GM12891 (cell line): ENCODE measurements around the gene OR51L1. TPM values are rescaled to one million over a fixed set of nuclear protein-coding genes. Genes with fewer than 3 reads are reported as not detected.
"Not testable (repeated sequence)": the region's sequence is repeated elsewhere in the genome, so short reads cannot be mapped to it uniquely, and the experiment has no call there.

ENCODE experiments used
- DNase-seq: peaks from one replicate; pipeline ENCODE4 v3.0.0; 2011; ENCODE audit warnings: low spot score; ENCODE audit not compliant: insufficient read length
- FAIRE-seq: peaks from 2 replicates; lab custom pipeline; 2011; peaks lifted over from hg19 to GRCh38; lab: Jason Lieb, UNC
- PAX5 ChIP-seq: IDR thresholded peaks from 2 replicates; pipeline ENCODE4 v1.6.1; 2011; ENCODE audit warnings: low read length, moderate library complexity, mild to moderate bottlenecking; ENCODE audit not compliant: insufficient read depth, severe bottlenecking
- POLR2A ChIP-seq: IDR thresholded peaks from 2 replicates; pipeline ENCODE4 v1.6.1; 2011; ENCODE audit warnings: low read depth, low read length, control low read depth
- POLR2AphosphoS5 ChIP-seq: IDR thresholded peaks from 2 replicates; pipeline ENCODE4 v1.6.1; 2011; ENCODE audit warnings: low read depth, low read length, control low read depth
- POU2F2 ChIP-seq: IDR thresholded peaks from 2 replicates; pipeline ENCODE4 v1.6.1; 2011; ENCODE audit warnings: low read depth, mild to moderate bottlenecking, control low read depth, low read length, moderate library complexity
- SPI1 ChIP-seq: IDR thresholded peaks from 2 replicates; pipeline ENCODE4 v1.6.1; 2011; ENCODE audit warnings: low read depth, low read length, control low read depth
- TAF1 ChIP-seq: IDR thresholded peaks from 2 replicates; pipeline ENCODE4 v1.6.1; 2011; ENCODE audit warnings: low read depth, low read length, control low read depth
- polyA plus RNA-seq: library from polyadenylated mRNA; unstranded; fragments of >200 nt; gene quantifications from one replicate; pipeline ENCODE4 v1.2.1, GENCODE V29; 2012; ENCODE audit warnings: low read depth, missing spikeins, inconsistent platforms; ENCODE audit not compliant: missing spikeins

Gene OR51L1, protein sequence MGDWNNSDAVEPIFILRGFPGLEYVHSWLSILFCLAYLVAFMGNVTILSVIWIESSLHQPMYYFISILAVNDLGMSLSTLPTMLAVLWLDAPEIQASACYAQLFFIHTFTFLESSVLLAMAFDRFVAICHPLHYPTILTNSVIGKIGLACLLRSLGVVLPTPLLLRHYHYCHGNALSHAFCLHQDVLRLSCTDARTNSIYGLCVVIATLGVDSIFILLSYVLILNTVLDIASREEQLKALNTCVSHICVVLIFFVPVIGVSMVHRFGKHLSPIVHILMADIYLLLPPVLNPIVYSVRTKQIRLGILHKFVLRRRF
- polyA plus RNA-seq = not detected

DNA sequence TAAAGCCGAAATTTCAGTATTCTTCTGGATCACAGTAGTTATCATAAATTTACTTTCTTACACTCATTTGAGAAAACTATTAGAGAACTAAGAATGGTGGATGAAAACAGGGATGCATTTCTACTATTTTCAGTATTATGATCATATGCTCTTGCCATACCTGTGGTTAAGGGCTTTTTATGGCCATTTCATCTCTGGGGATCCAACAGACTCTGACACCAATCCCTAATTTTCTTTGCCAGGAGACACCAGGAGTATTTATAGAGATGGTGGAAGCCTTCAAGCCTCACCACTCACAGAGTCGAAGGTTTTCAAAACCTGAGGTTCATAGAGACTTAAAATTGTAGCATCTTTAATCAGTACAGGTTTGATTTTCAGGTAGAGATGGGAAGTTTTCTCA lies at the start of gene OR51L1:
Gene OR51L1 (plus strand): TSS at position 301 of the 400 bp plus-strand sequence. CDS start 4,132 bp downstream, outside the sequence.
- no peak for FAIRE-seq
- TF ChIP-seq POU2F2 (no peak), SPI1 (no peak), POLR2A (no peak), TAF1 (no peak), POLR2AphosphoS5 (no peak), PAX5 (no peak)

DNA sequence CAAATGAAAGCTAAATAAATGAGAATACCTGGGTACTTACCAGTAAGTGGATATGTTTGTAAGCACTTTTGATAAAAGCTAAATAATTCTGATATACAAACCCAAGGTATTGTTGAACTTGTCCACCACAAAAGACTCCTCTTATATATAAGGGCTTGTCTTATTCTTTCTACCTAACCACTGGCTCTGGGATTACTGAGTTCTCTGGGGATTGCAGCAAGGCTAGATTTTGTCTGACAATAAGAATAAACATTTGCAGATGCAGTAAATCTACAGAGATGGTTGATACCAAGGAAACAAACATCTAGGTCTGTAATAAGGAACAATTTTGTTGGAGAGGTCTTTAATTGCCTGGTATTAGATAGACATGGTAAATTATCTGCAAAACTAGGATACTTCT lies 47.1 kb upstream of the OR51L1 start, which contains the start of gene OR51A4:
Gene OR51A4 (minus strand): TSS at position 101 of the 400 bp plus-strand sequence. CDS start 505 bp downstream, outside the sequence.
- FAIRE-seq (no peak), DNase-seq (no peak)
- TF ChIP-seq TAF1 (no peak), POLR2A (no peak)

More for the DNA sequence above, at the start of gene OR51L1:
- no peak for DNase-seq

DNA sequence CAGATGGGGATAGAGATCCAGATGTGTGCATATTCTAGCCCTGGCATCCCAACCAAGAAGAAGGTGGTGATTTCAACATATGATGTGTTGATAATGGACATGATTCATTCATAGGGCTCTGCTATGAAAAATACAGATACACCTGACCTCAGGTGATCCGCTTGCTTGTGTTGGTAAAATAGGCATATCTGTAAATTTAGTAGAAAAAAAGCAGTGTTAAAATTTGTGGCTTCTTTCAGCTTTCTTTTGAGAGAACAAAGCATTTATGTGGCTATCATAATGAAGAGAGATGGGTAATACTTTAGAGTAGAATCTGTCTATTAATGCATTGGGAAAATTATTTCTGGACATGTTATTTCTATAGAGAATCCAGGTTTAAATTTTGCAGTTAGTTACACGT lies 39.0 kb upstream of the OR51L1 start, which contains the start of gene OR51A2:
Gene OR51A2 (minus strand): TSS at position 101 of the 400 bp plus-strand sequence. CDS start 0 bp downstream, at position 101.
- FAIRE-seq = peak; percentile 47
- not testable (repeated sequence) for DNase-seq

DNA sequence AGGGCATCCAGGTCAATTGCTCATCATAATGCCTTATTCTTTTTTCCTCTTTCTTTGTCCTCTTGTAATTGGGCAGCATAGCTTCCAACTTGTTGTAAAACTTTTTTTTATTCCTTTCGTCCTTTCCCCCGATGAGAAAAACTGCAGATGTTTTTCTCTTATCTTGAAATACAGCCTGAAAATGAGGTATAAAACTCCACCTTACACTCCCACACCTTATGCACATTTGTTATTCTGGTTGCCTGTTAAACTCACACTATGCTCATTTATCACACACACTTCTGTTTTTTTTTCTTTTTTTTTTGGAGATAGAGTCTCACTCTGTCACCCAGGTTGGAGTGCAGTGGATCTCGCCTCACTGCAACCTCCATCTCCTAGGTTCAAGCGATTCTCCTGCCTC lies 37.3 kb upstream of the OR51L1 start:
- DNase-seq (no peak), FAIRE-seq (no peak)
- TF ChIP-seq PAX5 = no peak
- no peak for TF ChIP-seq POLR2A
- no peak for TF ChIP-seq POLR2AphosphoS5
- TF ChIP-seq TAF1 = no peak
- TF ChIP-seq POU2F2 = no peak
- TF ChIP-seq SPI1 = no peak

DNA sequence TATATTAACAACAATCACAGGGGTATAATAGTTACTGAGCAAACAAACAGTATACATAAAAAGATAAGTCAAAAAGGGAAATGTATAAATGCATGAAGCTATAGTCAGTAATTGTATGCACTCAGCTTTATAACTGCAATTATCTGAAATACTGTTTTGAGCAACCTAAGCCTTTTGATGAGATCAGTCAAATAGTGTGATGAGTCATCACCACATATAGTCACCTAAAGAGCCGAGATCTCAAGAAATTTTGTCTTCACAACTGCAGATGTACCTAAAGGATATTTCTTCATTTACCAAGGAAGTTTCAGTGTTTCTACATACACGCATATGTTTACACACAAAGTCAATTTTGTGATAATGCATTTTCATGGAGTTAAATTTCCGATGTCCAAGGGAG lies 33.8 kb upstream of the OR51L1 start:
- TF ChIP-seq POLR2A (no peak), SPI1 (no peak), POLR2AphosphoS5 (no peak), POU2F2 (no peak), TAF1 (no peak), PAX5 (no peak)
- FAIRE-seq (no peak), DNase-seq (no peak)

DNA sequence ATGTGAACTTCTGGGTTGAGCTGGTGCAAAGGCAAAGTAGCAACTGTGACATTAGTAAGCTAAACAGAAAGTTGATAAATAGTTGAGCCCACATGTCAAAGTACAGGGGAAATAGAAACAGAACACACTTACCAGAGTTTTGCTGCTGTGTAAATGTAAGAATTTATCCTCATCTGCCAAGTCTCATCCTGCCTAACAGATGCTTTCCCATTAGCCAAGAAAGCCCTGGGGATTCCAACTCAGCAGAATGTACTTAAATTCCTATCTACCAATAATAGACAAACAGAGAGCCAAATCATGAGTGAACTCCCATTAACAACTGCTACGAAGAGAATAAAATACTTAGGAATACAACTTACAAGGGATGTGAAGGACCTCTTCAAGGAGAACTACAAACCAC lies 31.8 kb upstream of the OR51L1 start:
- TF ChIP-seq PAX5 = no peak
- no peak for TF ChIP-seq SPI1
- FAIRE-seq (no peak), DNase-seq (no peak)

DNA sequence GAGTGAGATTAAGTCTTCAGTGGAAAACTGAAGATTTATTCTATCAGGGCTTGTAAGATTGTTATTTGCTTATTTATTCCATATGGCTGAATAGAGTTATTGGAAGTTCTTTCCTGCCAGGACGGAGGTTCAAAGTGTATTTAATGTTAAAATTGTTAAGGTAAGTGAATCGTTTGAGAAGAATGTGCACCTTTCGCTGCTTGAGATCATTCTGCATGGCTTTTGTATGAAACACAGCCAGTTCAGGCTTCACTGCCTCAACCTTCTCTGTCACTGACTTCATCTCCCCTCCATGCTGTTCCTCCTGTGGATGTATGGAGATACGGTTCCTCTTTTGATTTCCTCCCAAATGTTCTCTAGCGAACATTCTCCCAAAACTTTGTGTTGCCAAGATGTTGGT lies 19.2 kb upstream of the OR51L1 start:
- TF ChIP-seq POLR2A (no peak), POLR2AphosphoS5 (no peak), POU2F2 (no peak), TAF1 (no peak), PAX5 (no peak), SPI1 (no peak)
- FAIRE-seq (no peak), DNase-seq (no peak)

DNA sequence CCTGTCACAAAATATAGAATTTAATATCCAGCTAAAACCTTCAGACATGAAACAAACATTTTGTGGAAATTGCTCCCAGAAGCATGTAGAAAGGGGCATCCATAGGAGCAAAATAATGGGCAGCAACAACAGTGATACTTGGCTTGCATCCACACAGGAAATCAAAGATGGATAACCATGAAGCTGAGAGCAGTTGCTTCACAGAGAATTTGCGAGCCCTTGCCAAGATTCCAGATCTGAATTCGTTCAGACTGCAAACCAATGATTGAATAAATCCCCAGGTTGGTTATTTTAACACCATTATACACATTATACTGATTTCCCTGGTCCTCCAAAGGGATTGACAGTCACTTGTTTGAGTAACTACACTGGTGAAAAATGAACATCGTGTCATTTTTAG lies 15.6 kb upstream of the OR51L1 start:
- FAIRE-seq = no peak
- no peak for TF ChIP-seq POU2F2
- no peak for TF ChIP-seq PAX5
- no peak for TF ChIP-seq POLR2A
- TF ChIP-seq POLR2AphosphoS5 = no peak
- no peak for TF ChIP-seq SPI1
- TF ChIP-seq TAF1 = no peak
- DNase-seq = no peak

DNA sequence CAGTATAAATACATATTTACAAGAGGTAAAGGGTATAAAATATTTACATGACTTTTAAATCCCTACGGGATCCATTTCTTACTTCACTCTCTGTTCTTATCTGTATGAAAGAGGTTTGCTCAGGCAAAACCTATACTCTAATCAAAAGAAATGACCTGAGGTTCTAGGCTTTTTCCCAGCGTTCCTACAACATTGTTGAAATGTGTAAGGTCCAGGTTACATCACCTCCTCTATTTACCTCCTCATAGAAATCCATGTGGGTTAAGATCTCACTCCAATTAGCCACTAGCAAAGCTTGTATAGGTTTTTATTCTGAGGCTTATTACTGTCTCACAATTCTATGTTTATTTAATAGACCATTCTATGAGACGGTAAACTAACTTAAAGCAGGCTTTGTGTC lies 12.0 kb upstream of the OR51L1 start:
- FAIRE-seq = no peak
- no peak for TF ChIP-seq POU2F2
- no peak for TF ChIP-seq POLR2A
- no peak for TF ChIP-seq POLR2AphosphoS5
- TF ChIP-seq SPI1 = no peak
- TF ChIP-seq TAF1 = no peak
- TF ChIP-seq PAX5 = no peak
- DNase-seq = no peak

DNA sequence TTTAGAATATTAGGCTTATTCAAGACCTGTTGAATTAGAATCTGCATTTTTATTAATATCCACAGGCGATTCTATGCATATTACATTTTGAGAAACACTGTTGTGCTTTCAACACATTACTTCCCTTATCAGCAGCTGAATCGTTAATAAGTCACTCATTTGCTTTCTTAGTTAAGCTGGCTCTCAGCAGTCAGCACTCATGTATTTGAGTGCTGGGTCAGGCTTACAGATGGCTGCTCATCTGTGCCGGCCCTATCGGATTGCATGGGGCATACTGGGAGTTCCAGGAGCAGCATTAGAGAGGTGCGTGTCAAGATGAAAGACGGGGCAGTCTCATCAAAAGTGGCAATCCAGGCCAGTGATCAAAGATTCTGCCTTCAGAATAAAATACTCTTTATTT lies 10.8 kb upstream of the OR51L1 start:
- no peak for TF ChIP-seq POLR2A
- TF ChIP-seq POU2F2 = no peak
- TF ChIP-seq TAF1 = no peak
- no peak for TF ChIP-seq POLR2AphosphoS5
- TF ChIP-seq SPI1 = no peak
- FAIRE-seq (no peak), DNase-seq (no peak)
